Mucosa of descending colon (tissue), 3 donors: ENCODE measurements around the gene ALDH1A1. TPM values are rescaled to one million over a fixed set of nuclear protein-coding genes. Genes with fewer than 3 reads are reported as not detected.

ENCODE experiments used
- ATAC-seq: fragments of 200-7000 bp; cut with Tn5 transposase; one replicate; pipeline ENCODE4 v1.9.1; 2020; ENCODE audit warnings: mild to moderate bottlenecking, moderate library complexity
- DNase-seq, 3 donors: peaks; one replicate each; pipeline ENCODE4 v3.0.0-alpha.2; 2020
- H3K36me3 ChIP-seq: fragments of 200-600 bp; one replicate; pipeline ENCODE4 v1.8.0; 2021; ENCODE audit warnings: low read depth, mild to moderate bottlenecking
- H3K4me1 ChIP-seq: fragments of 200-600 bp; one replicate; pipeline ENCODE4 v1.8.0; 2021; ENCODE audit warnings: low read depth, mild to moderate bottlenecking
- H3K4me3 ChIP-seq: fragments of 200-600 bp; one replicate; pipeline ENCODE4 v1.8.0; 2021; ENCODE audit warnings: mild to moderate bottlenecking
- H3K9me3 ChIP-seq: fragments of 200-600 bp; one replicate; pipeline ENCODE4 v1.8.0; 2021; ENCODE audit warnings: mild to moderate bottlenecking
- CTCF ChIP-seq: fragments of 200-600 bp; IDR thresholded peaks from one replicate; pipeline ENCODE4 v1.8.0; 2022; ENCODE audit warnings: antibody characterized with exemption, mild to moderate bottlenecking
- intact Hi-C, 2 donors: fragments of 100-400 bp; cut with DNase I in 1 of 2; cut with micrococcal nuclease in 1 of 2; formaldehyde crosslinking; loops; one replicate each; pipeline versions ENCODE4 v1.11.0 to v1.11.1; 2022; cut with DNase I, micrococcal nuclease
- total RNA-seq, 3 donors: library from RNA; stranded (reverse); fragmentation: NEBNext Ultra II Directional in 2 of 3; extraction: Animal tissue kit (Norgen Biotek cat#: 25700) in 2 of 3; gene quantifications; one replicate each; pipeline versions ENCODE4 v1.2.1 to v1.2.4, GENCODE V29; 2021 to 2023
- donor health status: DM: no; HTN: no; CAD: no; lungs with moderate emphysema.
- donor health status: DM: no; HTN: no; CAD: no.
- donor health status: DM: no; HTN: yes; CAD: no.

The ALDH1A1 gene
- total RNA-seq, 3 donors from 2014 or later: 72.9 to 173 (median 84.1) TPM

GRCh38 chr9:72958485-72959281 is 5.8 kb upstream of the ALDH1A1 start:
- DNase-seq (no peak), ATAC-seq (no peak)
- Histone ChIP-seq H3K4me3 (no peak overlapping the region), H3K36me3 (no peaks in the 10 kb centered on the region), H3K4me1 (peaks cover 18% of the 10 kb centered on the region), H3K9me3 (peaks cover 7% of the 10 kb centered on the region)
- intact Hi-C loops: no loop called here
- no peak for TF ChIP-seq CTCF

GRCh38 chr9:72955571-72955970 is 2.7 kb upstream of the ALDH1A1 start:
- no peak for DNase-seq
- intact Hi-C loops: no loop called here
- peaks cover 31% of the 10 kb centered on the region for H3K4me1 ChIP-seq
- peaks cover 7% of the 10 kb centered on the region for H3K9me3 ChIP-seq
- H3K36me3 ChIP-seq: no peaks in the 10 kb centered on the region
- TF ChIP-seq CTCF: no peak
- no peak for ATAC-seq
- no peak overlapping the region for H3K4me3 ChIP-seq

GRCh38 chr9:72955126-72955455 is 2.2 kb upstream of the ALDH1A1 start:
- peaks cover 7% of the 10 kb centered on the region for H3K9me3 ChIP-seq
- TF ChIP-seq CTCF: no peak
- H3K4me3 ChIP-seq: no peak overlapping the region
- no peak for DNase-seq
- peak; percentile 9 for ATAC-seq
- intact Hi-C loops: no loop called here
- H3K4me1 ChIP-seq: peaks cover 31% of the 10 kb centered on the region
- no peaks in the 10 kb centered on the region for H3K36me3 ChIP-seq

GRCh38 chr9:72954431-72955125 is 1.7 kb upstream of the ALDH1A1 start:
- peak in 2 of 3 donors; percentile 27 to 42 for DNase-seq

GRCh38 chr9:72952381-72952690 is 517 bp downstream of the ALDH1A1 start:
- ATAC-seq (no peak), DNase-seq (no peak)
- no peaks in the 10 kb centered on the region for H3K36me3 ChIP-seq
- peaks cover 49% of the 10 kb centered on the region for H3K4me1 ChIP-seq
- no peak for TF ChIP-seq CTCF
- H3K4me3 ChIP-seq: no peak overlapping the region
- no peaks in the 10 kb centered on the region for H3K9me3 ChIP-seq
- intact Hi-C loops: no loop called here

More at GRCh38 chr9:72954431-72955125, 1.7 kb upstream of the ALDH1A1 start:
- peak; percentile 69 for ATAC-seq
- H3K4me3 ChIP-seq: no peak overlapping the region
- H3K9me3 ChIP-seq: peaks cover 7% of the 10 kb centered on the region
- H3K4me1 ChIP-seq: peaks cover 31% of the 10 kb centered on the region
- H3K36me3 ChIP-seq: no peaks in the 10 kb centered on the region
- no peak for TF ChIP-seq CTCF
- intact Hi-C loops: no loop called here
